ENCODE measurements around the gene VSIG10L2.

- no peak for TF ChIP-seq CREB1 (IDR thresholded peaks at IDR 0.05; ENCODE audit: low read depth)
- TF ChIP-seq REST (IDR thresholded peaks at IDR 0.05; ENCODE audit: low read depth), result no peak
- no peak for TF ChIP-seq TAF1 (IDR thresholded peaks at IDR 0.05; ENCODE audit: low read depth)
- no peak for TF ChIP-seq EP300 (IDR thresholded peaks at IDR 0.05; ENCODE audit: borderline replicate concordance)
- no peak for TF ChIP-seq MAX (IDR thresholded peaks at IDR 0.05)
- TF ChIP-seq NFIC (IDR thresholded peaks at IDR 0.05), result no peak
- no peak for TF ChIP-seq EGR1 (IDR thresholded peaks at IDR 0.05)
- TF ChIP-seq TCF12 (IDR thresholded peaks at IDR 0.05; ENCODE audit: low read depth), result no peak
These were observed 24.8 kb upstream of the VSIG10L2 start for GRCh38 chr11:125921042-125921441.
